ENCODE data around the gene PSMC3IP. TPM values are rescaled to one million over a fixed set of nuclear protein-coding genes. Genes with fewer than 3 reads are reported as not detected.
A peak's percentile ranks its signal among the peaks of the same experiment; 100 is the strongest.
"Not testable (repeated sequence)": the region's sequence is repeated elsewhere in the genome, so short reads cannot be mapped to it uniquely, and the experiment has no call there.

The PSMC3IP gene
- total and polyA plus RNA-seq, 2 donors (not counting 3 experiments of a cell fraction or from before 2014, with no cell fraction given): 5.9 to 19.3 TPM

- Histone ChIP-seq H3K9me3 (replicated peaks; ENCODE audit: control insufficient read depth, insufficient read depth, low read length) (no peaks in the 10 kb centered on the region), H3K9me1 (replicated peaks; ENCODE audit: control insufficient read depth, extremely low read depth, insufficient read depth, low read length) (no peaks in the 10 kb centered on the region), H3K36me3 (ENCODE audit: control insufficient read depth in 2 of 2, extremely low read depth in 1 of 2, insufficient read depth in 2 of 2, low read length in 2 of 2) (peaks cover 20 to 24% of the 10 kb centered on the region in 2 experiments), H4K20me1 (replicated peaks; ENCODE audit: control insufficient read depth, extremely low read depth, insufficient read depth, low read length) (no peaks in the 10 kb centered on the region), H2AFZ (ENCODE audit: low read depth, low read length) (no peak overlapping the region), H3K9ac (replicated peaks; ENCODE audit: extremely low read depth, insufficient read depth, low read length) (no peak overlapping the region), H3K4me3 (replicated peaks in 1 of 3; ENCODE audit: insufficient read depth in 1 of 3, low read depth in 1 of 3, low read length in 3 of 3) (no peak overlapping the region), H3K4me2 (ENCODE audit: insufficient read depth, low read length) (no peak overlapping the region), H3K79me2 (ENCODE audit: control insufficient read depth, insufficient read depth, low read length) (peaks cover 23% of the 10 kb centered on the region), H3K4me1 (ENCODE audit: control insufficient read depth, extremely low read depth, insufficient read depth, low read length) (peaks cover 11% of the 10 kb centered on the region), H3K27me3 (ENCODE audit: control insufficient read depth in 2 of 2, insufficient read depth in 2 of 2, low read length in 2 of 2) (no peaks in the 10 kb centered on the region), H3K27ac (ENCODE audit: insufficient read depth, low read depth, low read length) (no peak overlapping the region)
- no peak for FAIRE-seq
- CTCF ChIA-PET: no interaction called here
- BruUV-seq (replicated peaks): no TSS peak
- POLR2A ChIA-PET: no interaction called here
- intact Hi-C loops (cut with micrococcal nuclease) (no loop called here), dilution Hi-C loops (cut with MboI; ENCODE audit: extremely low pct_ligation_motif_present, low sequenced_read_pairs) (no loop called here)
- TF ChIP-seq JUN (IDR thresholded peaks at IDR 0.05; ENCODE audit: borderline replicate concordance, insufficient read depth, insufficient read length, low read depth) (no peak), POLR2A (IDR thresholded peaks at IDR 0.05; ENCODE audit: low read depth, low read length) (no peak), CTCF (IDR thresholded peaks at IDR 0.05; ENCODE audit: extremely low read depth in 1 of 2, insufficient read depth in 1 of 2, low read depth in 1 of 2, low read length in 2 of 2) (no peak), EZH2 (IDR thresholded peaks at IDR 0.05; ENCODE audit: borderline replicate concordance, low read depth, low read length, severe bottlenecking) (no peak), FOS (IDR thresholded peaks at IDR 0.05; ENCODE audit: borderline replicate concordance, insufficient read depth, low read length) (no peak), MYC (IDR thresholded peaks at IDR 0.05; ENCODE audit: low read depth, low read length) (no peak), POLR2AphosphoS5 (IDR thresholded peaks at IDR 0.05; ENCODE audit: insufficient read depth, low read depth, low read length) (no peak), MAX (IDR thresholded peaks at IDR 0.05; ENCODE audit: insufficient read depth, insufficient read length) (no peak), GATA2 (IDR thresholded peaks at IDR 0.05; ENCODE audit: insufficient read depth, insufficient read length, low read depth, low read length) (no peak)
- DNase-seq (ENCODE audit: low read depth, low spot score): no peak
Observed at GRCh38 chr17:42612013-42612412, 34.5 kb upstream of the PSMC3IP start.

- ChIA-PET POLR2A (interaction anchor here (0.7 to 1.6 kb wide), 4 partner anchors 8 to 153 kb away, joined by 3 to 8 read pairs (median 4); partner anchors contain the start of gene PLEKHH3), CTCF (interaction anchor here (0.7 to 4.2 kb wide), 15 partner anchors 9 to 319 kb away, joined by 3 to 109 read pairs (median 5); partner anchors contain the start of genes BECN1, CCR10, PLEKHH3 and PSMC3IP)
- not testable (repeated sequence) for DNase-seq (ENCODE audit: low read depth, low spot score); H3K9me1 ChIP-seq (replicated peaks; ENCODE audit: control insufficient read depth, extremely low read depth, insufficient read depth, low read length); H3K27me3 ChIP-seq (ENCODE audit: control insufficient read depth in 2 of 2, insufficient read depth in 2 of 2, low read length in 2 of 2); H3K9me3 ChIP-seq (replicated peaks; ENCODE audit: control insufficient read depth, insufficient read depth, low read length); H4K20me1 ChIP-seq (replicated peaks; ENCODE audit: control insufficient read depth, extremely low read depth, insufficient read depth, low read length)
- peaks cover 38% of the 10 kb centered on the region for H3K79me2 ChIP-seq (ENCODE audit: control insufficient read depth, insufficient read depth, low read length)
- BruUV-seq (replicated peaks): TSS peak; percentile 48
- peak; percentile 76 for FAIRE-seq
- H3K4me1 ChIP-seq (ENCODE audit: control insufficient read depth, extremely low read depth, insufficient read depth, low read length): peaks cover 11% of the 10 kb centered on the region
- intact Hi-C loops (cut with micrococcal nuclease): loop anchor here (1.0 to 5.0 kb wide), 5 partner anchors 33 to 561 kb away; partner anchors contain the start of genes BECN1, NBR1, PSMC3IP and TUBG2
- H3K27ac ChIP-seq (ENCODE audit: insufficient read depth, low read depth, low read length): peak overlapping the region; percentile 69
- H2AFZ ChIP-seq (ENCODE audit: low read depth, low read length): peak overlapping the region; percentile 91
- peak overlapping the region; percentile 73 to 81 (median 79) for H3K4me3 ChIP-seq (replicated peaks in 1 of 3; ENCODE audit: insufficient read depth in 1 of 3, low read depth in 1 of 3, low read length in 3 of 3)
- H3K36me3 ChIP-seq (ENCODE audit: control insufficient read depth in 2 of 2, extremely low read depth in 1 of 2, insufficient read depth in 2 of 2, low read length in 2 of 2): peaks cover 20 to 22% of the 10 kb centered on the region in 2 experiments
- H3K4me2 ChIP-seq (ENCODE audit: insufficient read depth, low read length): peak overlapping the region; percentile 75
- dilution Hi-C loops (cut with MboI; ENCODE audit: extremely low pct_ligation_motif_present, low sequenced_read_pairs): loop anchor here (10.0 kb wide), 1 partner anchor 205 kb away; no protein-coding TSS in a partner anchor
- H3K9ac ChIP-seq (replicated peaks; ENCODE audit: extremely low read depth, insufficient read depth, low read length): peak overlapping the region; percentile 69
Observed at GRCh38 chr17:42609814-42610801, 32.6 kb upstream of the PSMC3IP start.

Data from endothelial cell of umbilical vein (primary cell).